Glutamatergic neuron (in vitro differentiated cells): ENCODE measurements around the gene CDT1. TPM values are rescaled to one million over a fixed set of nuclear protein-coding genes. Genes with fewer than 3 reads are reported as not detected.

Experiments
- DNase-seq: peaks from one replicate; pipeline ENCODE4 v3.0.0; 2022
- H3K27ac Mint-ChIP-seq: one replicate; pipeline ENCODE4 v1.8.0; 2020; ENCODE audit warnings: mild to moderate bottlenecking, mixed read lengths, inconsistent platforms; ENCODE audit not compliant: unreplicated experiment
- H3K27me3 Mint-ChIP-seq: one replicate; pipeline ENCODE4 v1.8.0; 2020; ENCODE audit warnings: mild to moderate bottlenecking, moderate library complexity, mixed read lengths, inconsistent platforms; ENCODE audit not compliant: unreplicated experiment
- H3K36me3 Mint-ChIP-seq: one replicate; pipeline ENCODE4 v1.8.0; 2020; ENCODE audit warnings: mild to moderate bottlenecking, mixed read lengths, inconsistent platforms; ENCODE audit not compliant: unreplicated experiment
- H3K4me1 Mint-ChIP-seq: one replicate; pipeline ENCODE4 v1.8.0; 2020; ENCODE audit warnings: mild to moderate bottlenecking, low read depth, mixed read lengths, inconsistent platforms; ENCODE audit not compliant: unreplicated experiment
- H3K4me3 Mint-ChIP-seq: one replicate; pipeline ENCODE4 v1.8.0; 2020; ENCODE audit warnings: mild to moderate bottlenecking, mixed read lengths, inconsistent platforms; ENCODE audit not compliant: unreplicated experiment
- H3K9me3 Mint-ChIP-seq: one replicate; pipeline ENCODE4 v1.8.0; 2020; ENCODE audit warnings: mild to moderate bottlenecking, moderate library complexity, mixed read lengths, inconsistent platforms; ENCODE audit not compliant: unreplicated experiment
- total RNA-seq: library from RNA; stranded (reverse); fragmentation: NEBNext Ultra II Directional; extraction: Animal tissue kit (Norgen Biotek cat#: 25700); gene quantifications from one replicate; pipeline ENCODE4 v1.2.1, GENCODE V29; 2021; ENCODE audit not compliant: unreplicated experiment
- TF ChIP-seq, protein P1 (sequence below): fragments of 200-600 bp; sonication (generic); IDR thresholded peaks from one replicate; pipeline ENCODE4 v1.5.0; 2021; ENCODE audit not compliant: partially characterized antibody, unreplicated experiment

The CDT1 gene
- total RNA-seq, 1 donor from 2014 or later = 5.6 TPM

DNA sequence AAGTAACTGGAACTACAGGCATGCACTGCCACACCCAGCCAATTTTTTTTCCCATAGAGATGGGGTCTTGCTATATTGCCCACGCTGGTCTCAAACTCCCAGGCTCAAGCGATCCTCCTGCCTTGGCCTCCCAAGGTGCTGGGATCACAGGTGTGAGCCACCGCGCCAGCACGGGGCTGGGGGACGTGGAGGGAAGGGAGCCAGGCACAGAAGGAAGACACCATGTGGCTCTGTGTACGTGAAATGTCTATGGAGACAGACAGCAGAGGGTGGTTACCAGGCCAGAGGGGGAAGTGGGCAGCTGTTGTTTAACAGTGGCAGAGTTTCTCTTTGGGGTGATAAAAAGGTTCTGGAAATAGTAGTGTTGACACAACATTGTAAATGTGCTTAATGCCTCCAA, 14.0 kb upstream of the CDT1 start:
- DNase-seq = no peak
- TF ChIP-seq, protein P1, sequence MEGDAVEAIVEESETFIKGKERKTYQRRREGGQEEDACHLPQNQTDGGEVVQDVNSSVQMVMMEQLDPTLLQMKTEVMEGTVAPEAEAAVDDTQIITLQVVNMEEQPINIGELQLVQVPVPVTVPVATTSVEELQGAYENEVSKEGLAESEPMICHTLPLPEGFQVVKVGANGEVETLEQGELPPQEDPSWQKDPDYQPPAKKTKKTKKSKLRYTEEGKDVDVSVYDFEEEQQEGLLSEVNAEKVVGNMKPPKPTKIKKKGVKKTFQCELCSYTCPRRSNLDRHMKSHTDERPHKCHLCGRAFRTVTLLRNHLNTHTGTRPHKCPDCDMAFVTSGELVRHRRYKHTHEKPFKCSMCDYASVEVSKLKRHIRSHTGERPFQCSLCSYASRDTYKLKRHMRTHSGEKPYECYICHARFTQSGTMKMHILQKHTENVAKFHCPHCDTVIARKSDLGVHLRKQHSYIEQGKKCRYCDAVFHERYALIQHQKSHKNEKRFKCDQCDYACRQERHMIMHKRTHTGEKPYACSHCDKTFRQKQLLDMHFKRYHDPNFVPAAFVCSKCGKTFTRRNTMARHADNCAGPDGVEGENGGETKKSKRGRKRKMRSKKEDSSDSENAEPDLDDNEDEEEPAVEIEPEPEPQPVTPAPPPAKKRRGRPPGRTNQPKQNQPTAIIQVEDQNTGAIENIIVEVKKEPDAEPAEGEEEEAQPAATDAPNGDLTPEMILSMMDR = no peak
- H3K27me3 Mint-ChIP-seq = peaks cover 5% of the 10 kb centered on the region
- H3K36me3 Mint-ChIP-seq = no peaks in the 10 kb centered on the region
- H3K9me3 Mint-ChIP-seq = no peaks in the 10 kb centered on the region
- no peak overlapping the region for H3K27ac Mint-ChIP-seq
- H3K4me1 Mint-ChIP-seq = peaks cover 4% of the 10 kb centered on the region
- H3K4me3 Mint-ChIP-seq = no peak overlapping the region

DNA sequence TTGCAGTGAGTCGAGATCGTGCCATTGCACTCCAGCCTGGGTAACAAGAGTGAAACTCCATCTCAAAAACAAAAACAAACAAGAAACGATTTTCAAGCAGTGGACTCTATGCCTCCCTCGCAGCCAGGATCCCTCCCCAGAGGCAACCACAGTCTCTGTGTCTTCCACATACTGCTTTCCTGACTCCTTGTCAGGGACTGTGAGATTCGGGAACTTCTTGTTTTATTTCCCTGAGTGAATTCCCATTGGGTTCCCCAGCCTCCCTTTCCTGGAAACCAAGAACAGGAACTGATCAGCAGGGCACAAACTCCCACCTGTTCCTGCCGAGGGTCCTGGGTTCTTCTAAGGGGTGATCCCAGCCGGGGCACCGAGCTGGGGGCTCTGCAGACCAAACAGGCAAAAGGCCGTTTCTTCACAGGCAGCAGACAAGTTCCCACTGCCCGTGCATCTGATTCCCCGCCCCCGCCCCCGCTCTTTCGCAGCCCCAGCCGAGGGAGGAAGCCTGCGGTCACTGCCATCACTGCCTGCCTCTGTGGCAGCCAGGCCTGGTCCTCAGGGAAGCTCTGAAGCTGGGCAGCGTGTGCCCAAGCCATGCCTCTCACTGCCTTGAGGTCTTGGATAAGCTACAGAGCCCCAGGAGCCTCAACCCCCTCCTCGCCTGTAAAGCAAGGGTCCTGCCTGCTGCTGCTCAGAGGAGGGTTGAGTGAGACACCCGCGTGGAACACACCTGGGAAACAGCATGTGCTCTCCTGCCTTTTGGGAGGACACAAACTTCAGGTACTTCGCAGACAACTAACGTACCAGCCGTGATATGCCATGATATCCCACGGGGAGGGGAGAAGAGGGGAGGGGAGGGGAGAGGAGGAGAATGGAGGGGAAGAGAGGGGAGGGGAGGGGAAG, 13.0 kb upstream of the CDT1 start:
- Mint-ChIP-seq H3K27ac (no peak overlapping the region), H3K27me3 (peaks cover 5% of the 10 kb centered on the region), H3K4me1 (peaks cover 4% of the 10 kb centered on the region), H3K9me3 (no peaks in the 10 kb centered on the region), H3K36me3 (no peaks in the 10 kb centered on the region), H3K4me3 (no peak overlapping the region)
- no peak for DNase-seq
- TF ChIP-seq, protein P1 = no peak

DNA sequence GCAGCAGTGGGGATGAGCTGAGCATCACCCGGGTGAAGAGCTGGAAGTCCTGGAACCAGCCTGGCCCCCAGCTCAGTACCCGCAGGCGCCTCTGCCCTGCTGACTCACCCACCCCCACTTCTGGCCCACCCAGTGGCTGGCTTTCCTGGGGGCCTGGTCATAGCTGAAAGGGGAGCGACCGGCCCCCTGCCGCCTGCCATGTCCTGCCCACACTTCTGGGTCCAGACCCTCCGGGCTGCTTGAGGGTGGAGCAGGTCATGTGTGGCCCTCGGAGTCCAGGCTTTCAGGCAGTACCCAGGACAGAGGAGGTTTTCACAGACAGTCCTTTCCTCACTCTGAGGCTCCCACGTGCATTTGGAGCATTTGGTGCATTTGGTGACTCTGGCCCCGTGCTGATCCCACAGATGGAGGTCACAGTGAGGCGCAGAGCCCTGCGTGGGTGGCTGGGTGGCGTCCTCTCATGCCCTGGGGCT, 11.5 kb upstream of the CDT1 start:
- Mint-ChIP-seq H3K9me3 (no peaks in the 10 kb centered on the region), H3K27ac (no peak overlapping the region), H3K27me3 (peaks cover 5% of the 10 kb centered on the region), H3K4me3 (no peak overlapping the region), H3K4me1 (peaks cover 4% of the 10 kb centered on the region), H3K36me3 (no peaks in the 10 kb centered on the region)
- no peak for DNase-seq
- TF ChIP-seq, protein P1 = no peak

DNA sequence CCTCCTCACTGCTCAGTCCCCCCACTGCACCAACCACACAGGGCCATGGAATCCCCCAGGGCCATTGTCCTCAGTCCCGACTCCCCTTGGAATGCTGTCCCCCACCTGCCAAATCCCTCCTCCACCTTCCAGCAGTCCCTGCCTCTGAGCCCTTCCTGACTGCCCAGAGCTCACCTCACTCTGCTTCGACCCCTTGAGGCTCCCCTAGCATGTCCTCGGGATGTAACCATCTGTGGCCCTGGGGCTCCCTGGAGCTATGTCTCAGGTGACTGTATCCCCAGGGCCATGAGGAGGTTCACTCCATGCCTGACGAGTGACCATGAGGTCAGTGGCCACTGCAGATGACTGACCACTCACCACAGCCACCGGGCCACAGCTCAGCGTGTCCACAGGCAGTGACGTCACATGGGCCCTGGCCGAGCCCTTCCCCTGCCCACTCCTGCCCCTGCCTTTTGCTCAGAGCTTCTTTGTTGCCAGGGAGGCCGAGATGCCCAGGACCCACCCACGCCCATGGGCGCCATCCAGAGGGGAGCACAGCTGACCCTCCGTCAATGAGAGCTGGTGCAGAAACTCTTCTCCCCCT, 10.8 kb upstream of the CDT1 start:
- H3K4me3 Mint-ChIP-seq = no peak overlapping the region
- peaks cover 5% of the 10 kb centered on the region for H3K27me3 Mint-ChIP-seq
- H3K36me3 Mint-ChIP-seq = no peaks in the 10 kb centered on the region
- TF ChIP-seq, protein P1 = no peak
- no peak overlapping the region for H3K27ac Mint-ChIP-seq
- peaks cover 4% of the 10 kb centered on the region for H3K4me1 Mint-ChIP-seq
- no peaks in the 10 kb centered on the region for H3K9me3 Mint-ChIP-seq
- DNase-seq = no peak
